OCI-LY7 (cell line): ENCODE data around the gene PHF21B. TPM values are rescaled to one million over a fixed set of nuclear protein-coding genes. Genes with fewer than 3 reads are reported as not detected.

Source experiments
- BruUV-seq: library from RNA; stranded (reverse); fragments of 400-500 nt; replicated peaks from 2 replicates; lab custom pipeline; 2021; lab: Mats Ljungman, UMichigan
- CTCF ChIA-PET: fragments of 300-600 bp; sonication (Branson Sonifier 250); formaldehyde crosslinking; loops from one replicate; lab custom pipeline; 2022; ENCODE audit warnings: antibody characterized with exemption; ENCODE audit not compliant: unreplicated experiment; lab: Charles Lee
- POLR2A ChIA-PET: fragments of 300-600 bp; sonication (Branson Sonifier 250); formaldehyde crosslinking; loops from one replicate; lab custom pipeline; 2022; ENCODE audit warnings: antibody characterized with exemption; lab: Charles Lee
- DNase-seq: peaks from one replicate; pipeline ENCODE4 v3.0.0-alpha.2; 2015; ENCODE audit warnings: low spot score
- H2AFZ ChIP-seq: fragments of 200-600 bp; sonication (generic), shearing (Covaris generic); 2 replicates; pipeline ENCODE4 v1.6.1; 2014; ENCODE audit warnings: mild to moderate bottlenecking, antibody characterized with exemption, low read length, moderate library complexity
- H3K27ac ChIP-seq: fragments of 200-600 bp; sonication (generic); 2 replicates; pipeline ENCODE4 v1.5.1; 2014; ENCODE audit warnings: mixed run types, low read depth, mild to moderate bottlenecking, moderate library complexity, low read length, inconsistent platforms; ENCODE audit not compliant: poor library complexity, severe bottlenecking
- H3K36me3 ChIP-seq: fragments of 200-600 bp; sonication (generic); 2 replicates; pipeline ENCODE4 v1.6.1; 2014; ENCODE audit warnings: mild to moderate bottlenecking, antibody characterized with exemption, low read length, moderate library complexity, mixed read lengths; ENCODE audit not compliant: insufficient read depth
- H3K4me1 ChIP-seq: fragments of 200-600 bp; sonication (generic); 2 replicates; pipeline ENCODE4 v1.5.1; 2014; ENCODE audit warnings: mild to moderate bottlenecking, low read length; ENCODE audit not compliant: insufficient read depth, poor library complexity, severe bottlenecking
- H3K4me2 ChIP-seq: fragments of 200-600 bp; sonication (generic); 2 replicates; pipeline ENCODE4 v1.6.1; 2014; ENCODE audit warnings: mild to moderate bottlenecking, low read length
- H3K4me3 ChIP-seq: fragments of 200-600 bp; sonication (generic); 2 replicates; pipeline ENCODE4 v1.5.1; 2014; ENCODE audit warnings: mild to moderate bottlenecking, low read depth, low read length; ENCODE audit not compliant: poor library complexity, severe bottlenecking
- H3K79me2 ChIP-seq: fragments of 200-600 bp; sonication (generic); 2 replicates; pipeline ENCODE4 v1.6.1; 2016; ENCODE audit warnings: low read depth, mild to moderate bottlenecking, low read length, moderate library complexity, mixed read lengths; ENCODE audit not compliant: insufficient read depth
- H3K9me2 ChIP-seq: fragments of 200-600 bp; sonication (generic); 2 replicates; pipeline ENCODE4 v1.6.1; 2016; ENCODE audit warnings: mild to moderate bottlenecking, low read length, mixed read lengths; ENCODE audit not compliant: insufficient read depth
- H3K9me3 ChIP-seq: fragments of 200-600 bp; sonication (generic); 2 replicates; pipeline ENCODE4 v1.6.1; 2014; ENCODE audit warnings: mild to moderate bottlenecking, mixed run types, low read length, mixed read lengths
- H4K20me1 ChIP-seq: fragments of 200-600 bp; sonication (generic); 2 replicates; pipeline ENCODE4 v1.6.1; 2014; ENCODE audit warnings: mild to moderate bottlenecking, antibody characterized with exemption, low read length, moderate library complexity, mixed read lengths; ENCODE audit not compliant: insufficient read depth
- CTCF ChIP-seq: fragments of 200-600 bp; sonication (generic); conservative IDR thresholded peaks from 2 replicates; pipeline ENCODE4 v1.5.1; 2014; ENCODE audit warnings: mild to moderate bottlenecking, antibody characterized with exemption, low read length, moderate library complexity, mixed read lengths
- EZH2phosphoT487 ChIP-seq: fragments of 200-600 bp; sonication (generic); IDR thresholded peaks from 2 replicates; pipeline ENCODE4 v1.6.1; 2018; ENCODE audit warnings: low read depth, borderline replicate concordance, mild to moderate bottlenecking, mixed run types, antibody characterized with exemption, low read length, moderate library complexity, mixed read lengths
- intact Hi-C: fragments of 100-400 bp; cut with micrococcal nuclease; formaldehyde crosslinking; loops from one replicate; pipeline ENCODE4 v1.10.0; 2022; ENCODE audit not compliant: unreplicated experiment
- total RNA-seq, 2 experiments: library from RNA; depleted of rRNA in 1 of 2; stranded (reverse); fragments of >200 nt in 1 of 2; shearing (Covaris generic) in 1 of 2; gene quantifications; 2 replicates each; pipeline ENCODE4 v1.2.3, GENCODE V29; 2014 to 2022

The PHF21B gene
- total RNA-seq, 2 experiments from 2014 or later = 9.4 to 12.4 TPM

- Histone ChIP-seq H3K4me1 (no peaks in the 10 kb centered on the region), H3K36me3 (no peaks in the 10 kb centered on the region), H3K4me2 (no peak overlapping the region), H3K9me3 (no peaks in the 10 kb centered on the region), H4K20me1 (no peaks in the 10 kb centered on the region), H3K4me3 (no peak overlapping the region), H3K9me2 (no peaks in the 10 kb centered on the region), H3K79me2 (no peaks in the 10 kb centered on the region), H2AFZ (no peak overlapping the region), H3K27ac (no peak overlapping the region)
- ChIA-PET POLR2A (no interaction called here), CTCF (no interaction called here)
- intact Hi-C loops = no loop called here
- BruUV-seq = no TSS peak
- TF ChIP-seq EZH2phosphoT487 (no peak), CTCF (no peak)
- no peak for DNase-seq
Observed at GRCh38 chr22:45023431-45023830, 13.6 kb upstream of the PHF21B start.

GRCh38 chr22:45019861-45020655, 10.3 kb upstream of the PHF21B start:
- H3K79me2 ChIP-seq = no peaks in the 10 kb centered on the region
- no peak for TF ChIP-seq EZH2phosphoT487
- no peak for TF ChIP-seq CTCF
- ChIA-PET CTCF (no interaction called here), POLR2A (no interaction called here)
- no peaks in the 10 kb centered on the region for H3K9me2 ChIP-seq
- no peaks in the 10 kb centered on the region for H4K20me1 ChIP-seq
- H2AFZ ChIP-seq = no peak overlapping the region
- H3K9me3 ChIP-seq = no peaks in the 10 kb centered on the region
- intact Hi-C loops = no loop called here
- DNase-seq = no peak
- H3K4me1 ChIP-seq = no peaks in the 10 kb centered on the region
- no peak overlapping the region for H3K4me2 ChIP-seq
- no peak overlapping the region for H3K27ac ChIP-seq
- H3K36me3 ChIP-seq = no peaks in the 10 kb centered on the region
- BruUV-seq = no TSS peak
- no peak overlapping the region for H3K4me3 ChIP-seq

DNA sequence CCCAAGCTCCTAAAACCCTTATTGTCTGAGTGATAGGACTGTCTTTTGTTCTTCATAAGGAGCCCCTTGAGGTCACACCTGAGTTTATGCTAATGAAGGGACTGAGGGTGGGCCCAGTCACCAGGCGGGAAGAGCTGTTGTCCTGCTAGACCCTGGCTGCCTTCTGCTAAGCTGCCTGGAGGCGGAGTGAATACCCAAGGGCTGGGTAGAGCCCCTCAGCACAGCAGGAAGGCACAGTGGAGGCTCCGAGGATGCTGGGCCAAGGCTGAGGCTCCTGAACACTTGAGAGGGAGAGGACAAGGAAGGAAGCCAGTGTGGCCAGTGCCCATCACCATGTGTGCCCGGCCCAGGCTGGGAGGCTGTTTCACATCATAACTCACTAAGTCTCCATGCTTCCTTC, 4.8 kb upstream of the PHF21B start:
- intact Hi-C loops = no loop called here
- CTCF ChIA-PET = no interaction called here
- peaks cover 7% of the 10 kb centered on the region for H3K4me1 ChIP-seq
- H3K79me2 ChIP-seq = no peaks in the 10 kb centered on the region
- TF ChIP-seq CTCF (no peak), EZH2phosphoT487 (no peak)
- no peak overlapping the region for H3K4me2 ChIP-seq
- H3K4me3 ChIP-seq = no peak overlapping the region
- no peaks in the 10 kb centered on the region for H3K9me3 ChIP-seq
- no peak for DNase-seq
- no peaks in the 10 kb centered on the region for H3K9me2 ChIP-seq
- H4K20me1 ChIP-seq = no peaks in the 10 kb centered on the region
- POLR2A ChIA-PET = no interaction called here
- no peak overlapping the region for H2AFZ ChIP-seq
- H3K36me3 ChIP-seq = no peaks in the 10 kb centered on the region
- BruUV-seq = no TSS peak
- H3K27ac ChIP-seq = no peak overlapping the region
